HEK293 (cell line): Measurements from ENCODE around the gene PARD3.

Experiments
- GLIS1 ChIP-seq: fragments of 450-650 bp; formaldehyde crosslinking; IDR thresholded peaks from 2 replicates; pipeline ENCODE4 v1.5.1; 2016; ENCODE audit warnings: missing biosample characterization, missing genetic modification characterization
- KLF7 ChIP-seq: fragments of 450-650 bp; formaldehyde crosslinking; IDR thresholded peaks from 2 replicates; pipeline ENCODE4 v1.5.1; 2016; ENCODE audit warnings: missing biosample characterization, missing genetic modification characterization, borderline replicate concordance
- KLF9 ChIP-seq: fragments of 450-650 bp; formaldehyde crosslinking; IDR thresholded peaks from 2 replicates; pipeline ENCODE4 v1.5.1; 2016; ENCODE audit warnings: missing biosample characterization, missing genetic modification characterization, low read depth
- MYNN ChIP-seq: fragments of 450-650 bp; formaldehyde crosslinking; IDR thresholded peaks from 2 replicates; pipeline ENCODE4 v1.5.1; 2016; ENCODE audit warnings: missing biosample characterization, missing genetic modification characterization, borderline replicate concordance
- ZBTB49 ChIP-seq: fragments of 450-650 bp; formaldehyde crosslinking; IDR thresholded peaks from 2 replicates; pipeline ENCODE4 v1.5.1; 2016; ENCODE audit warnings: missing biosample characterization, missing genetic modification characterization, low read depth
- ZNF169 ChIP-seq: fragments of 450-650 bp; formaldehyde crosslinking; IDR thresholded peaks from 2 replicates; pipeline ENCODE4 v1.5.1; 2016; ENCODE audit warnings: missing biosample characterization, missing genetic modification characterization
- ZNF175 ChIP-seq: fragments of 450-650 bp; formaldehyde crosslinking; IDR thresholded peaks from 2 replicates; pipeline ENCODE4 v1.5.1; 2016; ENCODE audit warnings: missing biosample characterization, missing genetic modification characterization
- ZNF280C ChIP-seq: fragments of 450-650 bp; formaldehyde crosslinking; IDR thresholded peaks from 2 replicates; pipeline ENCODE4 v1.5.1; 2016; ENCODE audit warnings: missing biosample characterization, missing genetic modification characterization
- ZNF560 ChIP-seq: fragments of 450-650 bp; formaldehyde crosslinking; IDR thresholded peaks from 2 replicates; pipeline ENCODE4 v1.5.1; 2017; ENCODE audit warnings: missing biosample characterization, missing genetic modification characterization, borderline replicate concordance
- ZNF610 ChIP-seq: fragments of 450-650 bp; formaldehyde crosslinking; IDR thresholded peaks from 2 replicates; pipeline ENCODE4 v1.5.1; 2016; ENCODE audit warnings: missing biosample characterization, missing genetic modification characterization, borderline replicate concordance
- ZNF707 ChIP-seq: fragments of 450-650 bp; formaldehyde crosslinking; IDR thresholded peaks from 2 replicates; pipeline ENCODE4 v1.5.1; 2016; ENCODE audit warnings: missing biosample characterization, missing genetic modification characterization
- ZSCAN16 ChIP-seq: fragments of 450-650 bp; formaldehyde crosslinking; IDR thresholded peaks from 2 replicates; pipeline ENCODE4 v1.5.1; 2016; ENCODE audit warnings: missing biosample characterization, missing genetic modification characterization
- TF ChIP-seq, protein P1 (sequence below): fragments of 450-650 bp; formaldehyde crosslinking; IDR thresholded peaks from 2 replicates; pipeline ENCODE4 v1.5.1; 2016; ENCODE audit warnings: missing biosample characterization, missing genetic modification characterization
- TF ChIP-seq, protein P2 (sequence below): fragments of 450-650 bp; formaldehyde crosslinking; IDR thresholded peaks from 2 replicates; pipeline ENCODE4 v1.5.1; 2016; ENCODE audit warnings: missing biosample characterization, missing genetic modification characterization
- TF ChIP-seq, protein P3 (sequence below): fragments of 450-650 bp; formaldehyde crosslinking; IDR thresholded peaks from 2 replicates; pipeline ENCODE4 v1.5.1; 2016; ENCODE audit warnings: missing biosample characterization, missing genetic modification characterization, borderline replicate concordance
- TF ChIP-seq, protein P4 (sequence below): fragments of 450-650 bp; formaldehyde crosslinking; IDR thresholded peaks from 2 replicates; pipeline ENCODE4 v1.5.1; 2016; ENCODE audit warnings: missing biosample characterization, missing genetic modification characterization

Gene PARD3

DNA sequence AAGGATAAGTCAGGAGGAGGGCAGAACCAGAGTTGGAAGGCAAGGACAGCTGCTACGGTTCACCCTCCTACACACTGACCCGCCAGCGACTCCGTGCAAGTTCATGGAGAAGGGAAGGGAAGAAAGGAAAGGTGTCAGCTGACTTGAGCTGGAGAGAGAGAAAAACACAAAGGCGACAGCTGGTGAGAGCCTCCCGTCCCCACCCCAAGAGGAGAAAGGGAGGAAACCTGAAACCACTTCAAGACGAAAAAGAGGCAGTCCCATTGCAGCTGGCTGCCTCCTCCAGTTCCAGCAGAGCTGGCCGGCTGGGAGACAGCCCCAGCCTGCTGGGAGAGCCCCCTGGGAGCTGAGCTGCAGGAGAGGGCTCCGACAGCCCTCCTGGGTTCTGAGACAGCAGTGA is 75.2 kb downstream of the PARD3 start (continued):
- TF ChIP-seq, protein P1, sequence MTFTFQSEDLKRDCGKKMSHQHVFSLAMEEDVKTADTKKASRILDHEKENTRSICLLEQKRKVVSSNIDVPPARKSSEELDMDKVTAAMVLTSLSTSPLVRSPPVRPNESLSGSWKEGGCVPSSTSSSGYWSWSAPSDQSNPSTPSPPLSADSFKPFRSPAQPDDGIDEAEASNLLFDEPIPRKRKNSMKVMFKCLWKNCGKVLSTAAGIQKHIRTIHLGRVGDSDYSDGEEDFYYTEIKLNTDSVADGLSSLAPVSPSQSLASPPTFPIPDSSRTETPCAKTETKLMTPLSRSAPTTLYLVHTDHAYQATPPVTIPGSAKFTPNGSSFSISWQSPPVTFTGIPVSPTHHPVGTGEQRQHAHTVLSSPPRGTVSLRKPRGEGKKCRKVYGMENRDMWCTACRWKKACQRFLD (tag by site-specific recombination) = no peak
- TF ChIP-seq, protein P2, sequence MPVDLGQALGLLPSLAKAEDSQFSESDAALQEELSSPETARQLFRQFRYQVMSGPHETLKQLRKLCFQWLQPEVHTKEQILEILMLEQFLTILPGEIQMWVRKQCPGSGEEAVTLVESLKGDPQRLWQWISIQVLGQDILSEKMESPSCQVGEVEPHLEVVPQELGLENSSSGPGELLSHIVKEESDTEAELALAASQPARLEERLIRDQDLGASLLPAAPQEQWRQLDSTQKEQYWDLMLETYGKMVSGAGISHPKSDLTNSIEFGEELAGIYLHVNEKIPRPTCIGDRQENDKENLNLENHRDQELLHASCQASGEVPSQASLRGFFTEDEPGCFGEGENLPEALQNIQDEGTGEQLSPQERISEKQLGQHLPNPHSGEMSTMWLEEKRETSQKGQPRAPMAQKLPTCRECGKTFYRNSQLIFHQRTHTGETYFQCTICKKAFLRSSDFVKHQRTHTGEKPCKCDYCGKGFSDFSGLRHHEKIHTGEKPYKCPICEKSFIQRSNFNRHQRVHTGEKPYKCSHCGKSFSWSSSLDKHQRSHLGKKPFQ = peak; percentile 64
- TF ChIP-seq ZNF560 (tag by site-specific recombination) (no peak), ZNF280C (tag by site-specific recombination) (no peak), ZNF707 (tag by site-specific recombination) (no peak), ZBTB49 (tag by site-specific recombination) (no peak), ZSCAN16 (no peak), ZNF610 (tag by site-specific recombination) (0 out of 2 replicates have a peak, but pooled peaks have one; percentile 48), KLF9 (tag by site-specific recombination) (no peak), ZNF175 (no peak), KLF7 (tag by site-specific recombination) (0 out of 2 replicates have a peak, but pooled peaks have one; percentile 23), ZNF169 (tag by site-specific recombination) (no peak), GLIS1 (tag by site-specific recombination) (peak; percentile 98), MYNN (tag by site-specific recombination) (no peak)
- TF ChIP-seq, protein P3, sequence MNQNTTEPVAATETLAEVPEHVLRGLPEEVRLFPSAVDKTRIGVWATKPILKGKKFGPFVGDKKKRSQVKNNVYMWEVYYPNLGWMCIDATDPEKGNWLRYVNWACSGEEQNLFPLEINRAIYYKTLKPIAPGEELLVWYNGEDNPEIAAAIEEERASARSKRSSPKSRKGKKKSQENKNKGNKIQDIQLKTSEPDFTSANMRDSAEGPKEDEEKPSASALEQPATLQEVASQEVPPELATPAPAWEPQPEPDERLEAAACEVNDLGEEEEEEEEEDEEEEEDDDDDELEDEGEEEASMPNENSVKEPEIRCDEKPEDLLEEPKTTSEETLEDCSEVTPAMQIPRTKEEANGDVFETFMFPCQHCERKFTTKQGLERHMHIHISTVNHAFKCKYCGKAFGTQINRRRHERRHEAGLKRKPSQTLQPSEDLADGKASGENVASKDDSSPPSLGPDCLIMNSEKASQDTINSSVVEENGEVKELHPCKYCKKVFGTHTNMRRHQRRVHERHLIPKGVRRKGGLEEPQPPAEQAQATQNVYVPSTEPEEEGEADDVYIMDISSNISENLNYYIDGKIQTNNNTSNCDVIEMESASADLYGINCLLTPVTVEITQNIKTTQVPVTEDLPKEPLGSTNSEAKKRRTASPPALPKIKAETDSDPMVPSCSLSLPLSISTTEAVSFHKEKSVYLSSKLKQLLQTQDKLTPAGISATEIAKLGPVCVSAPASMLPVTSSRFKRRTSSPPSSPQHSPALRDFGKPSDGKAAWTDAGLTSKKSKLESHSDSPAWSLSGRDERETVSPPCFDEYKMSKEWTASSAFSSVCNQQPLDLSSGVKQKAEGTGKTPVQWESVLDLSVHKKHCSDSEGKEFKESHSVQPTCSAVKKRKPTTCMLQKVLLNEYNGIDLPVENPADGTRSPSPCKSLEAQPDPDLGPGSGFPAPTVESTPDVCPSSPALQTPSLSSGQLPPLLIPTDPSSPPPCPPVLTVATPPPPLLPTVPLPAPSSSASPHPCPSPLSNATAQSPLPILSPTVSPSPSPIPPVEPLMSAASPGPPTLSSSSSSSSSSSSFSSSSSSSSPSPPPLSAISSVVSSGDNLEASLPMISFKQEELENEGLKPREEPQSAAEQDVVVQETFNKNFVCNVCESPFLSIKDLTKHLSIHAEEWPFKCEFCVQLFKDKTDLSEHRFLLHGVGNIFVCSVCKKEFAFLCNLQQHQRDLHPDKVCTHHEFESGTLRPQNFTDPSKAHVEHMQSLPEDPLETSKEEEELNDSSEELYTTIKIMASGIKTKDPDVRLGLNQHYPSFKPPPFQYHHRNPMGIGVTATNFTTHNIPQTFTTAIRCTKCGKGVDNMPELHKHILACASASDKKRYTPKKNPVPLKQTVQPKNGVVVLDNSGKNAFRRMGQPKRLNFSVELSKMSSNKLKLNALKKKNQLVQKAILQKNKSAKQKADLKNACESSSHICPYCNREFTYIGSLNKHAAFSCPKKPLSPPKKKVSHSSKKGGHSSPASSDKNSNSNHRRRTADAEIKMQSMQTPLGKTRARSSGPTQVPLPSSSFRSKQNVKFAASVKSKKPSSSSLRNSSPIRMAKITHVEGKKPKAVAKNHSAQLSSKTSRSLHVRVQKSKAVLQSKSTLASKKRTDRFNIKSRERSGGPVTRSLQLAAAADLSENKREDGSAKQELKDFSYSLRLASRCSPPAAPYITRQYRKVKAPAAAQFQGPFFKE (tag by site-specific recombination) = no peak
- TF ChIP-seq, protein P4, sequence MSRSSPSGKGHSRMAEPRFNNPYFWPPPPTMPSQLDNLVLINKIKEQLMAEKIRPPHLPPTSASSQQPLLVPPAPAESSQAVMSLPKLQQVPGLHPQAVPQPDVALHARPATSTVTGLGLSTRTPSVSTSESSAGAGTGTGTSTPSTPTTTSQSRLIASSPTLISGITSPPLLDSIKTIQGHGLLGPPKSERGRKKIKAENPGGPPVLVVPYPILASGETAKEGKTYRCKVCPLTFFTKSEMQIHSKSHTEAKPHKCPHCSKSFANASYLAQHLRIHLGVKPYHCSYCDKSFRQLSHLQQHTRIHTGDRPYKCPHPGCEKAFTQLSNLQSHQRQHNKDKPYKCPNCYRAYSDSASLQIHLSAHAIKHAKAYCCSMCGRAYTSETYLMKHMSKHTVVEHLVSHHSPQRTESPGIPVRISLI (tag by site-specific recombination) = peak; percentile 76; the same call in 1 of the 2 replicates
